ENCODE measurements around the gene AIFM1.

AIFM1 gene

GRCh38 chrX:130125091-130125874 lies 40.4 kb downstream of the AIFM1 start:
- TF ChIP-seq FOXP2 (optimal IDR thresholded peaks at IDR 0.05; ENCODE audit: borderline replicate concordance, extremely low read depth, extremely low read length, insufficient read depth), result no peak
- TF ChIP-seq POLR2AphosphoS5 (IDR thresholded peaks at IDR 0.05; ENCODE audit: low read depth, low read length), result no peak
- TF ChIP-seq SIN3A (IDR thresholded peaks at IDR 0.05; ENCODE audit: borderline replicate concordance, insufficient read depth, low read length), result no peak
- TF ChIP-seq TAF1 (IDR thresholded peaks at IDR 0.05; ENCODE audit: borderline replicate concordance, insufficient read depth, low read length), result no peak
- TF ChIP-seq, protein P1, sequence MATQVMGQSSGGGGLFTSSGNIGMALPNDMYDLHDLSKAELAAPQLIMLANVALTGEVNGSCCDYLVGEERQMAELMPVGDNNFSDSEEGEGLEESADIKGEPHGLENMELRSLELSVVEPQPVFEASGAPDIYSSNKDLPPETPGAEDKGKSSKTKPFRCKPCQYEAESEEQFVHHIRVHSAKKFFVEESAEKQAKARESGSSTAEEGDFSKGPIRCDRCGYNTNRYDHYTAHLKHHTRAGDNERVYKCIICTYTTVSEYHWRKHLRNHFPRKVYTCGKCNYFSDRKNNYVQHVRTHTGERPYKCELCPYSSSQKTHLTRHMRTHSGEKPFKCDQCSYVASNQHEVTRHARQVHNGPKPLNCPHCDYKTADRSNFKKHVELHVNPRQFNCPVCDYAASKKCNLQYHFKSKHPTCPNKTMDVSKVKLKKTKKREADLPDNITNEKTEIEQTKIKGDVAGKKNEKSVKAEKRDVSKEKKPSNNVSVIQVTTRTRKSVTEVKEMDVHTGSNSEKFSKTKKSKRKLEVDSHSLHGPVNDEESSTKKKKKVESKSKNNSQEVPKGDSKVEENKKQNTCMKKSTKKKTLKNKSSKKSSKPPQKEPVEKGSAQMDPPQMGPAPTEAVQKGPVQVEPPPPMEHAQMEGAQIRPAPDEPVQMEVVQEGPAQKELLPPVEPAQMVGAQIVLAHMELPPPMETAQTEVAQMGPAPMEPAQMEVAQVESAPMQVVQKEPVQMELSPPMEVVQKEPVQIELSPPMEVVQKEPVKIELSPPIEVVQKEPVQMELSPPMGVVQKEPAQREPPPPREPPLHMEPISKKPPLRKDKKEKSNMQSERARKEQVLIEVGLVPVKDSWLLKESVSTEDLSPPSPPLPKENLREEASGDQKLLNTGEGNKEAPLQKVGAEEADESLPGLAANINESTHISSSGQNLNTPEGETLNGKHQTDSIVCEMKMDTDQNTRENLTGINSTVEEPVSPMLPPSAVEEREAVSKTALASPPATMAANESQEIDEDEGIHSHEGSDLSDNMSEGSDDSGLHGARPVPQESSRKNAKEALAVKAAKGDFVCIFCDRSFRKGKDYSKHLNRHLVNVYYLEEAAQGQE (IDR thresholded peaks at IDR 0.05; ENCODE audit: insufficient read depth in 1 of 2, low read depth in 2 of 2, low read length in 2 of 2), result no peak

GRCh38 chrX:130124577-130124976 lies 41.1 kb downstream of the AIFM1 start:
- TF ChIP-seq POLR2AphosphoS5 (IDR thresholded peaks at IDR 0.05; ENCODE audit: low read depth, low read length) (no peak), SIN3A (IDR thresholded peaks at IDR 0.05; ENCODE audit: borderline replicate concordance, insufficient read depth, low read length) (no peak), FOXP2 (optimal IDR thresholded peaks at IDR 0.05; ENCODE audit: borderline replicate concordance, extremely low read depth, extremely low read length, insufficient read depth) (no peak), TAF1 (IDR thresholded peaks at IDR 0.05; ENCODE audit: borderline replicate concordance, insufficient read depth, low read length) (no peak)
- TF ChIP-seq, protein P1 (IDR thresholded peaks at IDR 0.05; ENCODE audit: insufficient read depth in 1 of 2, low read depth in 2 of 2, low read length in 2 of 2), result no peak

GRCh38 chrX:130121505-130121800 lies 44.2 kb downstream of the AIFM1 start:
- TF ChIP-seq FOXP2 (optimal IDR thresholded peaks at IDR 0.05; ENCODE audit: borderline replicate concordance, extremely low read depth, extremely low read length, insufficient read depth) (no peak), POLR2AphosphoS5 (IDR thresholded peaks at IDR 0.05; ENCODE audit: low read depth, low read length) (no peak), TAF1 (IDR thresholded peaks at IDR 0.05; ENCODE audit: borderline replicate concordance, insufficient read depth, low read length) (no peak), SIN3A (IDR thresholded peaks at IDR 0.05; ENCODE audit: borderline replicate concordance, insufficient read depth, low read length) (no peak)
- TF ChIP-seq, protein P1 (IDR thresholded peaks at IDR 0.05; ENCODE audit: insufficient read depth in 1 of 2, low read depth in 2 of 2, low read length in 2 of 2), result no peak

- TF ChIP-seq SIN3A (IDR thresholded peaks at IDR 0.05; ENCODE audit: borderline replicate concordance, insufficient read depth, low read length), result no peak
- TF ChIP-seq POLR2AphosphoS5 (IDR thresholded peaks at IDR 0.05; ENCODE audit: low read depth, low read length), result peak; percentile 36; the same call in 1 of the 2 replicates
Measured at GRCh38 chrX:130120746-130121504, 44.7 kb downstream of the AIFM1 start.

- TF ChIP-seq SIN3A (IDR thresholded peaks at IDR 0.05; ENCODE audit: borderline replicate concordance, insufficient read depth, low read length) (no peak), TAF1 (IDR thresholded peaks at IDR 0.05; ENCODE audit: borderline replicate concordance, insufficient read depth, low read length) (no peak), FOXP2 (optimal IDR thresholded peaks at IDR 0.05; ENCODE audit: borderline replicate concordance, extremely low read depth, extremely low read length, insufficient read depth) (no peak), POLR2AphosphoS5 (IDR thresholded peaks at IDR 0.05; ENCODE audit: low read depth, low read length) (no peak)
- TF ChIP-seq, protein P1 (IDR thresholded peaks at IDR 0.05; ENCODE audit: insufficient read depth in 1 of 2, low read depth in 2 of 2, low read length in 2 of 2), result no peak
Measured at GRCh38 chrX:130120321-130120731, 45.3 kb downstream of the AIFM1 start.

Measured in PFSK-1 (cell line).